Heart left ventricle (tissue), 13 donors: ENCODE measurements around the gene CX3CR1.

Experiments used
- CTCF ChIP-seq, 12 donors: fragments of 200-600 bp; sonication (generic) in 4 of 12; IDR thresholded peaks; one replicate each; pipeline versions ENCODE4 v1.5.0 to v1.8.0; 2018 to 2022; ENCODE audit warnings: antibody characterized with exemption in 12 of 12, mild to moderate bottlenecking in 5 of 12
- POLR2A ChIP-seq, 2 donors: fragments of 450-650 bp; IDR thresholded peaks; one replicate each; pipeline ENCODE4 v1.6.1; 2017; ENCODE audit warnings: antibody characterized with exemption in 2 of 2, mild to moderate bottlenecking in 2 of 2, moderate library complexity in 2 of 2
- donor health status: ischemic (EF 13 %, LVEDD 7.1; RV severe dilation, severe dysfunction).
- donor health status: DM: no; HTN: yes; CAD: no.
- donor health status: DM: no; HTN: no; CAD: no.
- donor health status: ischemic (EF 25% LVEDD 6.9; RV normal size, moderate dysfunction).
- donor health status: ischemic (EF 25% LVEDD 5.7; RV mildly dilated, moderate dysfunction).
- donor health status: ischemic (EF 35%, LVEDD 5.7; RV mildly dilated, moderate dysfunction).
- donor health status: nonischemic (EF 11% LVEDD 7.7; RV severe dilation, severe dysfunction).
- donor health status: DM: yes; HTN: yes; CAD: no.
- donor health status: PGD.
- donor health status: ischemic (EF 29% LVEDD 5.4; RV normal size, mild dysfunction).
- donor health status: nonischemic (EF 23%, LVEDD 6.1; RV moderate dilation, normal function).

- TF ChIP-seq CTCF (IDR thresholded peaks at IDR 0.05) (no peak), POLR2A (IDR thresholded peaks at IDR 0.05) (no peak)
Measured at GRCh38 chr3:39254806-39255449, 24.9 kb downstream of the CX3CR1 start.
